ENCODE data around the gene CAPZB. TPM values are rescaled to one million over a fixed set of nuclear protein-coding genes. Genes with fewer than 3 reads are reported as not detected.
"Not testable (repeated sequence)": the region's sequence is repeated elsewhere in the genome, so short reads cannot be mapped to it uniquely, and the experiment has no call there.

The CAPZB gene
- total RNA-seq, 2 experiments from 2014 or later: 335 to 340 TPM

GRCh38 chr1:19528438-19528837 lies 43.1 kb upstream of the CAPZB start:
- H3K27ac Mint-ChIP-seq: no peak overlapping the region

GRCh38 chr1:19525607-19526545 lies 40.5 kb upstream of the CAPZB start:
- ATAC-seq (no peak), DNase-seq (no peak)
- ChIA-PET POLR2A (interaction anchor here (0.9 kb wide), 1 partner anchor 72 kb away, joined by 3 read pairs; no protein-coding TSS in a partner anchor), CTCF (interaction anchor here (1.0 to 1.1 kb wide), 2 partner anchors 56 to 121 kb away, joined by 3 to 4 read pairs; no protein-coding TSS in a partner anchor)
- no peaks in the 10 kb centered on the region for H3K4me1 Mint-ChIP-seq (ENCODE audit: low read depth)
- no peak overlapping the region for H3K27ac Mint-ChIP-seq
- H3K36me3 Mint-ChIP-seq (ENCODE audit: low read depth): no peaks in the 10 kb centered on the region
- H3K4me3 Mint-ChIP-seq: no peak overlapping the region
- intact Hi-C loops (cut with micrococcal nuclease): no loop called here
- peaks cover 2% of the 10 kb centered on the region for H3K9me3 Mint-ChIP-seq
- H3K27me3 Mint-ChIP-seq: no peaks in the 10 kb centered on the region
- TF ChIP-seq CTCF (IDR thresholded peaks at IDR 0.05): no peak

More at GRCh38 chr1:19528438-19528837, 43.1 kb upstream of the CAPZB start:
- no peak for ATAC-seq
- CTCF ChIA-PET: no interaction called here
- Mint-ChIP-seq H3K36me3 (ENCODE audit: low read depth) (no peaks in the 10 kb centered on the region), H3K9me3 (peaks cover 4% of the 10 kb centered on the region), H3K4me1 (ENCODE audit: low read depth) (no peaks in the 10 kb centered on the region), H3K27me3 (no peaks in the 10 kb centered on the region), H3K4me3 (no peak overlapping the region)
- no peak for DNase-seq
- POLR2A ChIA-PET: no interaction called here
- intact Hi-C loops (cut with micrococcal nuclease): no loop called here
- TF ChIP-seq CTCF (IDR thresholded peaks at IDR 0.05): no peak

GRCh38 chr1:19524791-19525190 lies 39.5 kb upstream of the CAPZB start:
- Mint-ChIP-seq H3K9me3 (peaks cover 2% of the 10 kb centered on the region), H3K27ac (no peak overlapping the region), H3K4me3 (no peak overlapping the region), H3K27me3 (no peaks in the 10 kb centered on the region), H3K4me1 (ENCODE audit: low read depth) (no peaks in the 10 kb centered on the region), H3K36me3 (ENCODE audit: low read depth) (no peaks in the 10 kb centered on the region)
- ChIA-PET POLR2A (no interaction called here), CTCF (no interaction called here)
- intact Hi-C loops (cut with micrococcal nuclease): no loop called here
- TF ChIP-seq CTCF (IDR thresholded peaks at IDR 0.05): no peak
- DNase-seq (no peak), ATAC-seq (no peak)

GRCh38 chr1:19522570-19522969 lies 37.2 kb upstream of the CAPZB start:
- H3K4me3 Mint-ChIP-seq; ATAC-seq; H3K27me3 Mint-ChIP-seq; H3K36me3 Mint-ChIP-seq (ENCODE audit: low read depth); DNase-seq; POLR2A ChIA-PET; H3K4me1 Mint-ChIP-seq (ENCODE audit: low read depth); H3K27ac Mint-ChIP-seq; intact Hi-C loops (cut with micrococcal nuclease); H3K9me3 Mint-ChIP-seq: not testable (repeated sequence)
- CTCF ChIA-PET: interaction anchor here (1.0 to 1.3 kb wide), 2 partner anchors 35 to 60 kb away, joined by 3 to 6 read pairs; no protein-coding TSS in a partner anchor

GRCh38 chr1:19521411-19521810 lies 36.1 kb upstream of the CAPZB start:
- no peak for ATAC-seq
- H3K36me3 Mint-ChIP-seq (ENCODE audit: low read depth): no peaks in the 10 kb centered on the region
- H3K4me1 Mint-ChIP-seq (ENCODE audit: low read depth): no peaks in the 10 kb centered on the region
- no peaks in the 10 kb centered on the region for H3K27me3 Mint-ChIP-seq
- POLR2A ChIA-PET: no interaction called here
- intact Hi-C loops (cut with micrococcal nuclease): no loop called here
- no peak for TF ChIP-seq CTCF (IDR thresholded peaks at IDR 0.05)
- H3K9me3 Mint-ChIP-seq: peaks cover 5% of the 10 kb centered on the region
- no peak overlapping the region for H3K27ac Mint-ChIP-seq
- no peak for DNase-seq
- no peak overlapping the region for H3K4me3 Mint-ChIP-seq
- CTCF ChIA-PET: no interaction called here

Measured in activated CD8-positive, alpha-beta T cell treated with anti-CD3 and anti-CD28 coated beads for 36 hours (primary cell).